Thoracic aorta (tissue), 2 donors: ENCODE data around the gene C1QTNF9B. TPM values are rescaled to one million over a fixed set of nuclear protein-coding genes. Genes with fewer than 3 reads are reported as not detected.

Source experiments
- ATAC-seq: fragments of 150-250 bp; one replicate; pipeline ENCODE4 v1.8.0; 2017; ENCODE audit warnings: low read depth; ENCODE audit not compliant: insufficient number of reproducible peaks, low FRiP score
- DNase-seq: peaks from one replicate; pipeline ENCODE4 v3.0.0-alpha.2; 2020; ENCODE audit warnings: low spot score
- H3K27ac ChIP-seq, 2 donors: fragments of 200-600 bp; sonication (generic); 1 replicate in 1 of 2; 2 replicates in 1 of 2; pipeline ENCODE4 v1.5.1; 2016; ENCODE audit warnings: mild to moderate bottlenecking in 2 of 2, moderate library complexity in 2 of 2
- H3K27me3 ChIP-seq: fragments of 200-600 bp; sonication (generic); replicated peaks from 2 replicates; pipeline ENCODE4 v1.6.0; 2016; ENCODE audit warnings: mild to moderate bottlenecking; ENCODE audit not compliant: insufficient read depth
- H3K36me3 ChIP-seq: fragments of 200-600 bp; sonication (generic); one replicate; pipeline ENCODE4 v1.5.1; 2016
- H3K4me1 ChIP-seq, 2 donors: fragments of 200-600 bp; sonication (generic); 1 replicate in 1 of 2; 2 replicates in 1 of 2; pipeline versions ENCODE4 v1.5.1 to v1.6.0; 2016; ENCODE audit warnings: low read depth in 2 of 2, mild to moderate bottlenecking in 1 of 2; ENCODE audit not compliant: control insufficient read depth in 1 of 2
- H3K4me3 ChIP-seq: fragments of 200-600 bp; sonication (generic); 2 replicates; pipeline ENCODE4 v1.5.1; 2016; ENCODE audit warnings: mild to moderate bottlenecking
- H3K9me3 ChIP-seq: fragments of 200-600 bp; sonication (generic); 2 replicates; pipeline ENCODE4 v1.5.1; 2016
- total RNA-seq, 2 donors: library from RNA; depleted of rRNA; stranded (reverse); fragments of >200 nt; gene quantifications; one replicate each; pipeline versions ENCODE4 v1.1.0 to v1.2.3, GENCODE V29; 2016
- TF ChIP-seq, protein P1 (sequence below): fragments of 200-600 bp; sonication (generic); IDR thresholded peaks from one replicate; pipeline ENCODE4 v1.5.1; 2019; ENCODE audit warnings: antibody characterized with exemption

C1QTNF9B gene
- total RNA-seq, 2 donors from 2014 or later: not detected

DNA sequence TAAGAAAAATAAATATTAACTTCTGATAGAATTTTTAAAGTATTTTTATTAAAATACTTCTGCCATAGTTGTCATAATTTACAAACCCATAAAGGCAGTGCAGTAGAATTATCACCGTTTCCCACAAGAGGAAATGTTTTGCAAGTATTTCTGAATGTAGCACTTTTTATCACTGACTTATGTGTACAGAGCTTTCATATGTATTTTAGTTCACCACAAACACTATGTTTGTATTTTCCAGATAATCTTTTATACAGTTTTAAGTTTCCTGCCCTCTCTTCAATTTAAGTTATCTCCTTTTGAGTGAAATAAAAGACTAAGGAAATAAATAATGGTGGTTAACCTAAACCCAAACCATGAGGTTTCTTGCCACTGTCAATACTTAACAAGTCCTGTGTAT is 32.3 kb downstream of the C1QTNF9B start:
- Histone ChIP-seq H3K27ac (no peak overlapping the region), H3K4me1 (no peaks in the 10 kb centered on the region), H3K27me3 (no peaks in the 10 kb centered on the region), H3K4me3 (no peak overlapping the region), H3K9me3 (no peaks in the 10 kb centered on the region), H3K36me3 (no peaks in the 10 kb centered on the region)
- DNase-seq (no peak), ATAC-seq (no peak)
- TF ChIP-seq, protein P1, sequence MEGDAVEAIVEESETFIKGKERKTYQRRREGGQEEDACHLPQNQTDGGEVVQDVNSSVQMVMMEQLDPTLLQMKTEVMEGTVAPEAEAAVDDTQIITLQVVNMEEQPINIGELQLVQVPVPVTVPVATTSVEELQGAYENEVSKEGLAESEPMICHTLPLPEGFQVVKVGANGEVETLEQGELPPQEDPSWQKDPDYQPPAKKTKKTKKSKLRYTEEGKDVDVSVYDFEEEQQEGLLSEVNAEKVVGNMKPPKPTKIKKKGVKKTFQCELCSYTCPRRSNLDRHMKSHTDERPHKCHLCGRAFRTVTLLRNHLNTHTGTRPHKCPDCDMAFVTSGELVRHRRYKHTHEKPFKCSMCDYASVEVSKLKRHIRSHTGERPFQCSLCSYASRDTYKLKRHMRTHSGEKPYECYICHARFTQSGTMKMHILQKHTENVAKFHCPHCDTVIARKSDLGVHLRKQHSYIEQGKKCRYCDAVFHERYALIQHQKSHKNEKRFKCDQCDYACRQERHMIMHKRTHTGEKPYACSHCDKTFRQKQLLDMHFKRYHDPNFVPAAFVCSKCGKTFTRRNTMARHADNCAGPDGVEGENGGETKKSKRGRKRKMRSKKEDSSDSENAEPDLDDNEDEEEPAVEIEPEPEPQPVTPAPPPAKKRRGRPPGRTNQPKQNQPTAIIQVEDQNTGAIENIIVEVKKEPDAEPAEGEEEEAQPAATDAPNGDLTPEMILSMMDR: no peak

DNA sequence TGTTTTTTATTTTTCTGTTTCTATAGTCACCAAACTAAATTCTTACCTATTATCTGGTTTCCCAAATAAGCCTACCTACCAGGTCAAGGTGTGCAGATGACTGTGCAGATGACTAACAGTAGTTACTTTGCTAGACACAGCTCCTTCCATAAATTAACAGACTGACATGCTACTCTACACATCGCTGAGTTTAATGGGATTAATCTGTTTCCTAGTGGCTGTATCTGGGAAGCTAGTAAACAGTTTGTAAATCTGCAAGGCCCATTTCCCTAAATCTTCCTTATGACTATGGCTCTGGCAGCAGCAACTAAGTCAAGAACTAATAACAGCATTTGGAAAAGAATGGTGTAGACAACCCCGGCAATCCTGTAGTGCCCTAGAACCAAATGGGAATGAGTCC is 36.0 kb downstream of the C1QTNF9B start:
- no peak overlapping the region for H3K27ac ChIP-seq
- H3K4me3 ChIP-seq: no peak overlapping the region

DNA sequence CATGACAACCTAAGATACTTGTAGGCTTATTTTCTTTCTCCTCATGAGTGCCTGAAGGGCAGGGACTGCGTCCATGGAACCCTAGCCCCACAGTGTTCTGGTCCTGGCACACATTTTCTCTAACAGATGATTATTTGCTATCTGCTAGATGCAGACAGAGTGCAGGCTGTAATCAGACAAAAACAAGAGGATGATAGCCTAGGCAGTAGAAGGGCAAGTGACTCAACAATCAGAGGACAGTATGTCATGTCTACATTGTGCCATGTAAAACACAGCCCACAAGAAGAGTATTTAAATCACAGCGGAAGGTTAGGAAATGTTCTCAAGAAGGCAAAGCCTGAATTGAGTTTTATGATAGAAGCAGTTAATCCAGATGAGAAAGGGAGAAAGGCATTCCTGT is 37.4 kb downstream of the C1QTNF9B start:
- Histone ChIP-seq H3K36me3 (peaks cover 5% of the 10 kb centered on the region), H3K4me1 (no peaks in the 10 kb centered on the region), H3K9me3 (no peaks in the 10 kb centered on the region), H3K4me3 (no peak overlapping the region), H3K27me3 (no peaks in the 10 kb centered on the region), H3K27ac (no peak overlapping the region)
- ATAC-seq (no peak), DNase-seq (no peak)
- TF ChIP-seq, protein P1: no peak

More for the DNA sequence above, 36.0 kb downstream of the C1QTNF9B start:
- TF ChIP-seq, protein P1: no peak
- Histone ChIP-seq H3K9me3 (no peaks in the 10 kb centered on the region), H3K4me1 (no peaks in the 10 kb centered on the region), H3K27me3 (no peaks in the 10 kb centered on the region), H3K36me3 (peaks cover 5% of the 10 kb centered on the region)
- no peak for DNase-seq
- no peak for ATAC-seq

DNA sequence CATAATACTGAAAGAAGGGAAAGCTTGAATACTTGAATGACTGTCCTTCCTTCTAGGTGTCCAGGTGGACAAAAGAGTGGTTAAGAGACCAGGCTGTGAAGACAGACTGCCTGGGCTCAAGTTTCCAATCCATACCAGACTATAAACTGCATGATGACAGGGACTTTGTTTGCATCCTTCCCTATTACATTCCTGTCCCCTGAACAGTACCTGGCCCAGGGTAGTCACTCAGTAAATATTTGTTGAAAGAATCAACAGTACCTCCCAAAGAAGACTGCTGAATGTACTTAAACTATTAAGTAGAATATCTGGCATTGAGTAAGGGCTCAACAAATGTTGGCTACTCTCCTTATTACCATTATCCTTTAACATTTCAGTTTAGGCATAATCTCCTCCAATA is 37.8 kb downstream of the C1QTNF9B start:
- no peak overlapping the region for H3K27ac ChIP-seq
- ATAC-seq (no peak), DNase-seq (no peak)
- TF ChIP-seq, protein P1: no peak
- H3K4me1 ChIP-seq: no peaks in the 10 kb centered on the region
- peaks cover 5% of the 10 kb centered on the region for H3K36me3 ChIP-seq
- no peak overlapping the region for H3K4me3 ChIP-seq
- no peaks in the 10 kb centered on the region for H3K27me3 ChIP-seq
- no peaks in the 10 kb centered on the region for H3K9me3 ChIP-seq

DNA sequence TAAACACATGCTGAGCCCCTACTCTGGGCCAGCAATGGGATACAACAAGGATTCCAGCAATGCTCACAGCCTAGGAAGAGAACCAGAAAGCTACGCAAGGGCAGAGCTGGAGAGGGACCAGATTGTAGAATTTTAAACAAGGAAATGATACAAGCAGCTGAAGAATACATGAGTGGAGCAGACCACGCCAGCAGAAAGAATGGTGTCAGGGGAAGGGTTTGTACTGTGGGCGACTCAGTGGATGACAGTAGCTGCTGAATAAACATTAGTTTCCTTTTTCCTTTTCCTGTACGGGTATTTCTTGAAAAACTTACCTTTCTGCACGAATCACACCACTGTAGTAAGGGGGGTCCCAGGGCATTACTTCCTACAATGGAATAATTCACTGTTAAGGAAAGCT is 38.8 kb downstream of the C1QTNF9B start:
- Histone ChIP-seq H3K27ac (no peak overlapping the region), H3K27me3 (no peaks in the 10 kb centered on the region), H3K4me3 (no peak overlapping the region), H3K36me3 (peaks cover 5% of the 10 kb centered on the region), H3K9me3 (no peaks in the 10 kb centered on the region), H3K4me1 (no peaks in the 10 kb centered on the region)
- ATAC-seq (no peak), DNase-seq (no peak)
- TF ChIP-seq, protein P1: no peak
